Germinal center (tissue), 1 donor: Measurements from ENCODE around the gene PEMT.
"Not testable (repeated sequence)": the region's sequence is repeated elsewhere in the genome, so short reads cannot be mapped to it uniquely, and the experiment has no call there.

ENCODE experiments used
- DNase-seq: peaks from one replicate; pipeline ENCODE4 v3.0.0; 2012; ENCODE audit warnings: mixed read lengths, low spot score

The PEMT gene

GRCh38 chr17:17487998-17488397, 103.5 kb downstream of the PEMT start:
- DNase-seq: no peak

GRCh38 chr17:17486416-17486815, 105.1 kb downstream of the PEMT start:
- DNase-seq: not testable (repeated sequence)

GRCh38 chr17:17485420-17485819, 106.1 kb downstream of the PEMT start:
- DNase-seq: no peak

- DNase-seq: no peak
These were observed 107.0 kb downstream of the PEMT start for GRCh38 chr17:17484451-17484899.

- no peak for DNase-seq
These were observed 109.6 kb downstream of the PEMT start for GRCh38 chr17:17481860-17482259.

- no peak for DNase-seq
These were observed 110.8 kb downstream of the PEMT start for GRCh38 chr17:17480593-17481148.

GRCh38 chr17:17479209-17479608, 112.3 kb downstream of the PEMT start:
- no peak for DNase-seq

GRCh38 chr17:17476865-17477467, 114.5 kb downstream of the PEMT start, which contains the start of gene MED9:
Gene MED9, plus strand, starts transcription at chr17:17477000. Its CDS starts 42 bp downstream, at chr17:17477042.
- peak; percentile 97 for DNase-seq

GRCh38 chr17:17474341-17474740, 117.2 kb downstream of the PEMT start:
- DNase-seq: no peak

- DNase-seq: no peak
These were observed 119.1 kb downstream of the PEMT start for GRCh38 chr17:17472333-17472920.

- no peak for DNase-seq
These were observed 121.5 kb downstream of the PEMT start for GRCh38 chr17:17469996-17470395.

- no peak for DNase-seq
These were observed 122.2 kb downstream of the PEMT start for GRCh38 chr17:17469358-17469757.

GRCh38 chr17:17468217-17469010, 123.1 kb downstream of the PEMT start:
- DNase-seq: no peak

GRCh38 chr17:17467720-17468119, 123.8 kb downstream of the PEMT start:
- DNase-seq: no peak

- no peak for DNase-seq
These were observed 124.5 kb downstream of the PEMT start for GRCh38 chr17:17467016-17467415.

- no peak for DNase-seq
These were observed 125.0 kb downstream of the PEMT start for GRCh38 chr17:17466511-17466910.

- not testable (repeated sequence) for DNase-seq
These were observed 125.6 kb downstream of the PEMT start for GRCh38 chr17:17465878-17466277.

- no peak for DNase-seq
These were observed 127.7 kb downstream of the PEMT start for GRCh38 chr17:17463821-17464220.

- DNase-seq: no peak
These were observed 129.3 kb downstream of the PEMT start for GRCh38 chr17:17462048-17462824.

GRCh38 chr17:17460038-17460437, 131.5 kb downstream of the PEMT start:
- DNase-seq: no peak

- no peak for DNase-seq
These were observed 133.8 kb downstream of the PEMT start for GRCh38 chr17:17457680-17458079.

- no peak for DNase-seq
These were observed 135.3 kb downstream of the PEMT start for GRCh38 chr17:17456251-17456650.
